ENCODE data around the gene SH3BP2. TPM values are rescaled to one million over a fixed set of nuclear protein-coding genes. Genes with fewer than 3 reads are reported as not detected.
"Not testable (repeated sequence)": the region's sequence is repeated elsewhere in the genome, so short reads cannot be mapped to it uniquely, and the experiment has no call there.

SH3BP2 gene
- total RNA-seq, 1 donor from 2014 or later = 150 TPM

DNA sequence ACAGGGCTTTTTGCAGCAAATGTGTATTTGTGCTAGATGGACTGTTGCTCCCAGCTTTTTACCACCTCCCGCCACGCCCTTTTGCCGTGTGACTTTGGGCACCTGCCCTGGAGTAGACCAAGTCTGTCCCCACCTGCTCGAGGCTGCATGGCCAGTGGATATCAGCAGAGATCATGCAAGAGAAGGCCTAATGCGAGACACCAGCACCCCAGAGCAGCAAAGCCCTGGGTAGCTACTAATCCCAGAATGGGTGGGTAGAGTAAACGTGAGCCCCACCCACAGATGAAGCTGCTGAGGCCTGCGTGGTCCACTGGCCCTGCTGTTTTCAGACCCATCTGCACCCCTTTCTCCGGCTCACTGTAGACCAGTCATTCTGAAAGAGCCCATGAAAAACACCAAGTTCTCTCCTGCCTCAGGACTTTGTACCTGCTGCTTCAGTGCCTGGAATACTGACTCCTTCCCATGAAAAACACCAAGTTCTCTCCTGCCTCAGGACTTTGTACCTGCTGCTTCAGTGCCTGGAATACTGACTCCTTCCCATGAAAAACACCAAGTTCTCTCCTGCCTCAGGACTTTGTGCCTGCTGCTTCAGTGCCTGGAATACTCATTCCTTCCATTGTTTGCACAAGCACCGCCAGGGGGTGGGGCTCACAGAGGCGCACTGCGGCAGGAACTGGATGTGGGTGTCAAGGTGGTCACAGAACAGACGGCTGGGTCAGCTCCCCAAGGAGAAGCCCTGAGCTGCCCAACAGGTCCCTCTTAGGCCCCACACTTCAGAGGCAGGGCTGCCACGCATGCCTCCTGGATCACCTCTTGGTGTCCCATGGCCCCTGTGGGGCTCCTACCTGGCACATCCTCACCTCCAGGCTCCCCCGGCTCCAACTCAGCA lies 31.6 kb upstream of the SH3BP2 start:
- Mint-ChIP-seq H3K4me3 (ENCODE audit: unreplicated experiment) (no peak overlapping the region), H3K9me3 (ENCODE audit: unreplicated experiment) (no peaks in the 10 kb centered on the region), H3K27ac (ENCODE audit: unreplicated experiment) (no peak overlapping the region), H3K36me3 (ENCODE audit: low read depth, unreplicated experiment) (no peaks in the 10 kb centered on the region), H3K4me1 (ENCODE audit: unreplicated experiment) (peaks cover 7% of the 10 kb centered on the region), H3K27me3 (ENCODE audit: unreplicated experiment) (peaks cover 3% of the 10 kb centered on the region)
- TF ChIP-seq, protein P1, sequence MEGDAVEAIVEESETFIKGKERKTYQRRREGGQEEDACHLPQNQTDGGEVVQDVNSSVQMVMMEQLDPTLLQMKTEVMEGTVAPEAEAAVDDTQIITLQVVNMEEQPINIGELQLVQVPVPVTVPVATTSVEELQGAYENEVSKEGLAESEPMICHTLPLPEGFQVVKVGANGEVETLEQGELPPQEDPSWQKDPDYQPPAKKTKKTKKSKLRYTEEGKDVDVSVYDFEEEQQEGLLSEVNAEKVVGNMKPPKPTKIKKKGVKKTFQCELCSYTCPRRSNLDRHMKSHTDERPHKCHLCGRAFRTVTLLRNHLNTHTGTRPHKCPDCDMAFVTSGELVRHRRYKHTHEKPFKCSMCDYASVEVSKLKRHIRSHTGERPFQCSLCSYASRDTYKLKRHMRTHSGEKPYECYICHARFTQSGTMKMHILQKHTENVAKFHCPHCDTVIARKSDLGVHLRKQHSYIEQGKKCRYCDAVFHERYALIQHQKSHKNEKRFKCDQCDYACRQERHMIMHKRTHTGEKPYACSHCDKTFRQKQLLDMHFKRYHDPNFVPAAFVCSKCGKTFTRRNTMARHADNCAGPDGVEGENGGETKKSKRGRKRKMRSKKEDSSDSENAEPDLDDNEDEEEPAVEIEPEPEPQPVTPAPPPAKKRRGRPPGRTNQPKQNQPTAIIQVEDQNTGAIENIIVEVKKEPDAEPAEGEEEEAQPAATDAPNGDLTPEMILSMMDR (IDR thresholded peaks at IDR 0.05; ENCODE audit: unreplicated experiment) = no peak
- DNase-seq (ENCODE audit: low spot score) = no peak

DNA sequence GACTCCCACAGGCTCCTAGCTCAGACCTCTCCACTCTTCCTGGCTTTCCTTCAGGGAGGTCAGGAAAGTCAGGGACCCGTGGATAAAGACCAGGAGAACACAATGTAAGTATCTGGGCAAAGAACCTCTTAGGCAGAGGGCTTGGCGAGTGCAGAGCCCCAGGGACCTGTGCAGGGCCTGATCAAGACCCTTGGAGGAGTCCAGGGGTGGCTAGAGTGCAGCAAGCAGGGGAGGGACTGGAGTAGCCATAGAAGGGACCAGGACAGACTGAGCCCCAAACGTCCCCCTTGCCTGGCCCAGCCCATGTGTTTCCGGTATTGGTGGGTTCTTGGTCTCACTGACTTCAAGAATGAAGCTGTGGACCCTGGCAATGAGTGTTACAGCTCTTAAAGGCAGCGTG lies 30.8 kb upstream of the SH3BP2 start:
- H3K4me1 Mint-ChIP-seq (ENCODE audit: unreplicated experiment) = peaks cover 6% of the 10 kb centered on the region
- H3K27me3 Mint-ChIP-seq (ENCODE audit: unreplicated experiment) = peaks cover 2% of the 10 kb centered on the region
- no peak overlapping the region for H3K4me3 Mint-ChIP-seq (ENCODE audit: unreplicated experiment)
- DNase-seq (ENCODE audit: low spot score) = no peak
- no peaks in the 10 kb centered on the region for H3K36me3 Mint-ChIP-seq (ENCODE audit: low read depth, unreplicated experiment)
- H3K27ac Mint-ChIP-seq (ENCODE audit: unreplicated experiment) = no peak overlapping the region
- no peaks in the 10 kb centered on the region for H3K9me3 Mint-ChIP-seq (ENCODE audit: unreplicated experiment)
- TF ChIP-seq, protein P1 (IDR thresholded peaks at IDR 0.05; ENCODE audit: unreplicated experiment) = no peak

DNA sequence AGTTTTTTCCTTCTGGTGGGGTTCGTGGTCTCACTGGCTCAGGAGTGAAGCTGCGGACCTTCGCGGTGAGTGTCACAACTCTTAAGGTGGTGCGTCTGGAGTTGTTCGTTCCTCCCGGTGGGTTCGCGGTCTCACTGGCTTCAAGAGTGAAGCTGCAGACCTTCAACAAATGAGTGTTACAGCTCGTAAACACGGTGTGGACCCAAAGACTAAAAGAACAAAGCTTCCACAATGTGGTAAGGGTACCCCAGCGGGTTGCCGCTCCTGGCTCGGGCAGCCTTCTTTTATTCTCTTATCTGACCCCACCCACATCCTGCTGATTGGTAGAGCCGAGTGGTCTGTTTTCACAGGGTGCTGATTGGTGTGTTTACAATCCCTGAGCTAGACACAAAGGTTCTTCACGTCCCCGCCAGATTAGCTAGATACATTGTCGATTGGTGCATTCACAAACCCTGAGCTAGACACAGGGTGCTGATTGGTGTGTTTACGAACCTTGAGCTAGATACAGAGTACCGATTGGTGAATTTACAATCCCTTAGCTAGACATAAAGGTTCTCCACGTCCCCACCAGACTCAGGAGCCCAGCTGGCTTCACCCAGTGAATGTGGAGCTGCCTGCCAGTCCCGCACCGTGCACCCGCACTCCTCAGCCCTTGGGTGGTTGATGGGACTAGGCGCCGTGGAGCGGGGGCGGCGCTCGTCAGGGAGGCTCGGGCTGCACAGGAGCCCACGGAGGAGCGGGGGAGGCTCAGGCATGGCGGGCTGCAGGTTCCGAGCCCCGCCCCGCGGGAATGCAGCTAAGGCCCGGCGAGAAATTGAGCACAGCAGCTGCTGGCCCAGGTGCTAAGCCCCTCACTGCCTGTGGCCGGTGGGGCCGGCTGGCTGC lies 30.2 kb upstream of the SH3BP2 start:
- not testable (repeated sequence) for H3K27me3 Mint-ChIP-seq (ENCODE audit: unreplicated experiment); H3K4me3 Mint-ChIP-seq (ENCODE audit: unreplicated experiment); H3K9me3 Mint-ChIP-seq (ENCODE audit: unreplicated experiment); H3K4me1 Mint-ChIP-seq (ENCODE audit: unreplicated experiment); DNase-seq (ENCODE audit: low spot score); H3K36me3 Mint-ChIP-seq (ENCODE audit: low read depth, unreplicated experiment); H3K27ac Mint-ChIP-seq (ENCODE audit: unreplicated experiment)

DNA sequence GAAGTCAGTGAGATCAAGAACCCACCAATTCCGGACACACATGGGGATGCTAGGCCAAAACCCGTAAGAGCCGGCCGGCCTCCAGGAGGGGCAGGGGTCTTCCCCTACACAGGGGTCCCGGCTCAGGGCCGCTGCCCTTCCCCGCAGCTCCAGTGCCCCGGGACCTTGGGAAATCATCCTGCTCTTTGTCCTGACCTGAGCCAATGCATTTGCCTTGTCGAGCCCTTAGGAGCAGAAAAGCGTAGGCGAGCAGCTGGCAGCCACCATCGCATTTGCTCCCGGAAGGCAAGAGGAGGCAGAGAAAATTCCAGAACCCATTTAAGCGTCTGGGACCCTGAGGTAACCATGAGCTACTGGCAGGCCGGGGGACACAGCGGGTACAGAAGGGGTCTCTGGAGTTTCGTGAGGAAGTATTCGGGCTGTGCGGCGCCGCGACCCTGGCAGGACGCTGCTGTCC lies 29.3 kb upstream of the SH3BP2 start:
- no peaks in the 10 kb centered on the region for H3K36me3 Mint-ChIP-seq (ENCODE audit: low read depth, unreplicated experiment)
- H3K4me1 Mint-ChIP-seq (ENCODE audit: unreplicated experiment) = no peaks in the 10 kb centered on the region
- TF ChIP-seq, protein P1 (IDR thresholded peaks at IDR 0.05; ENCODE audit: unreplicated experiment) = no peak
- no peak for DNase-seq (ENCODE audit: low spot score)
- no peaks in the 10 kb centered on the region for H3K9me3 Mint-ChIP-seq (ENCODE audit: unreplicated experiment)
- H3K27ac Mint-ChIP-seq (ENCODE audit: unreplicated experiment) = no peak overlapping the region
- no peak overlapping the region for H3K4me3 Mint-ChIP-seq (ENCODE audit: unreplicated experiment)
- H3K27me3 Mint-ChIP-seq (ENCODE audit: unreplicated experiment) = peaks cover 6% of the 10 kb centered on the region

DNA sequence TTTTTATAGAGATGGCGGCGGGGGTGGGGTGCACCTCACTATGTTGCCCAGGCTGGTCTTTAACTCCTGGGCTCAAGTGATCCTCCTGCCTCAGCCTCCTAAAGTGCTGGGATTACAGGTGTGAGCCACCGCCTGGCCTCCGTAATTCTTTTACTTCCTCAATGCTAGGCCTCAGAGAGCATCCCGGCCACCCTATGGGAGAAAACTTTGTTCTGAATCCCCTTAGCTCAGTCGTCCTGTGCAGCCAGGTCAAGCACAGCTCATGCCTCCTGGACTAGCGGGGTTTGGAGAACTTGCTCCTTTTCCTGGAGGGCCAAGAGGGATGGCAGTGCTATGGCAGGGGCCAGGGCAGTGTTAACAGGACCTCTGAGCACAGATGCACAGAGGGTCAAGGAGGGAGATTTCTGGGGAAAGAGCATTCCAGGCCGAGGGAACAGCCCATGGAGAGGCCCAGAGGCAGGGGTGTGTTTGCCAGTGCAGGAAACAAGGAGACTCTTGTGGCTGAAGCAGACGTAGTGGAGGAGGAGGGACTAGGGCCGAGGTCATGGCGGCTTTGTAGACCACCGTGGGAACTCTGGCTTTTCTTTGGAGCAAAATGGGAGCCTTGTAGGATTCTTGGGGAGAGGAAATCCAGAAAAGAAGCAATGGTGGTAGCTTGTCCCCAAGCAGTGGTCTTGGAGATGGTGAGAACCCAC lies 26.9 kb upstream of the SH3BP2 start:
- Mint-ChIP-seq H3K4me1 (ENCODE audit: unreplicated experiment) (peaks cover 18% of the 10 kb centered on the region), H3K4me3 (ENCODE audit: unreplicated experiment) (no peak overlapping the region), H3K9me3 (ENCODE audit: unreplicated experiment) (no peaks in the 10 kb centered on the region), H3K27ac (ENCODE audit: unreplicated experiment) (no peak overlapping the region), H3K27me3 (ENCODE audit: unreplicated experiment) (peaks cover 7% of the 10 kb centered on the region), H3K36me3 (ENCODE audit: low read depth, unreplicated experiment) (peaks cover 7% of the 10 kb centered on the region)
- no peak for DNase-seq (ENCODE audit: low spot score)
- TF ChIP-seq, protein P1 (IDR thresholded peaks at IDR 0.05; ENCODE audit: unreplicated experiment) = no peak
